ENCODE data around the gene TOGARAM2. TPM values are rescaled to one million over a fixed set of nuclear protein-coding genes. Genes with fewer than 3 reads are reported as not detected.
"Not testable (repeated sequence)": the region's sequence is repeated elsewhere in the genome, so short reads cannot be mapped to it uniquely, and the experiment has no call there.

The TOGARAM2 gene
- total RNA-seq, 1 donor: 0.73 TPM

- Histone ChIP-seq H3K4me3 (ENCODE audit: low read length) (no peak overlapping the region), H3K4me1 (ENCODE audit: insufficient read depth, low read length) (no peaks in the 10 kb centered on the region), H3K9me3 (ENCODE audit: low read depth, low read length) (no peaks in the 10 kb centered on the region), H3K27me3 (ENCODE audit: insufficient read depth, low read length) (no peaks in the 10 kb centered on the region)
Observed at GRCh38 chr2:29073933-29074332, 92.8 kb downstream of the TOGARAM2 start.

GRCh38 chr2:29074411-29074810 lies 93.3 kb downstream of the TOGARAM2 start, which contains the start of gene PCARE:
PCARE (minus strand) TSS chr2:29074523; CDS start chr2:29074261, 262 bp downstream.
- Histone ChIP-seq H3K27me3 (ENCODE audit: insufficient read depth, low read length) (no peaks in the 10 kb centered on the region), H3K9me3 (ENCODE audit: low read depth, low read length) (no peaks in the 10 kb centered on the region), H3K4me1 (ENCODE audit: insufficient read depth, low read length) (no peaks in the 10 kb centered on the region), H3K4me3 (ENCODE audit: low read length) (no peak within 1 kb of the TSS)

- no peak overlapping the region for H3K4me3 ChIP-seq (ENCODE audit: low read length)
- H3K9me3 ChIP-seq (ENCODE audit: low read depth, low read length): no peaks in the 10 kb centered on the region
- peaks cover 7% of the 10 kb centered on the region for H3K4me1 ChIP-seq (ENCODE audit: insufficient read depth, low read length)
- no peaks in the 10 kb centered on the region for H3K27me3 ChIP-seq (ENCODE audit: insufficient read depth, low read length)
Observed at GRCh38 chr2:29075894-29076705, 95.0 kb downstream of the TOGARAM2 start.

GRCh38 chr2:29079887-29080286 lies 98.8 kb downstream of the TOGARAM2 start:
- no peak overlapping the region for H3K4me3 ChIP-seq (ENCODE audit: low read length)
- no peaks in the 10 kb centered on the region for H3K27me3 ChIP-seq (ENCODE audit: insufficient read depth, low read length)
- peaks cover 15% of the 10 kb centered on the region for H3K4me1 ChIP-seq (ENCODE audit: insufficient read depth, low read length)
- no peaks in the 10 kb centered on the region for H3K9me3 ChIP-seq (ENCODE audit: low read depth, low read length)

GRCh38 chr2:29080886-29081743 lies 100.0 kb downstream of the TOGARAM2 start:
- Histone ChIP-seq H3K27me3 (ENCODE audit: insufficient read depth, low read length) (no peaks in the 10 kb centered on the region), H3K4me1 (ENCODE audit: insufficient read depth, low read length) (peaks cover 15% of the 10 kb centered on the region), H3K4me3 (ENCODE audit: low read length) (no peak overlapping the region), H3K9me3 (ENCODE audit: low read depth, low read length) (no peaks in the 10 kb centered on the region)

GRCh38 chr2:29082804-29083495 lies 101.9 kb downstream of the TOGARAM2 start:
- no peaks in the 10 kb centered on the region for H3K9me3 ChIP-seq (ENCODE audit: low read depth, low read length)
- H3K4me1 ChIP-seq (ENCODE audit: insufficient read depth, low read length): peaks cover 15% of the 10 kb centered on the region
- no peak overlapping the region for H3K4me3 ChIP-seq (ENCODE audit: low read length)
- H3K27me3 ChIP-seq (ENCODE audit: insufficient read depth, low read length): no peaks in the 10 kb centered on the region

GRCh38 chr2:29084554-29084953 lies 103.5 kb downstream of the TOGARAM2 start:
- no peaks in the 10 kb centered on the region for H3K27me3 ChIP-seq (ENCODE audit: insufficient read depth, low read length)
- peaks cover 15% of the 10 kb centered on the region for H3K4me1 ChIP-seq (ENCODE audit: insufficient read depth, low read length)
- no peak overlapping the region for H3K4me3 ChIP-seq (ENCODE audit: low read length)
- no peaks in the 10 kb centered on the region for H3K9me3 ChIP-seq (ENCODE audit: low read depth, low read length)

GRCh38 chr2:29090311-29090710 lies 109.2 kb downstream of the TOGARAM2 start:
- H3K4me1 ChIP-seq (ENCODE audit: insufficient read depth, low read length); H3K27me3 ChIP-seq (ENCODE audit: insufficient read depth, low read length); H3K4me3 ChIP-seq (ENCODE audit: low read length); H3K9me3 ChIP-seq (ENCODE audit: low read depth, low read length): not testable (repeated sequence)

GRCh38 chr2:29096969-29097368 lies 115.9 kb downstream of the TOGARAM2 start:
- no peak overlapping the region for H3K4me3 ChIP-seq (ENCODE audit: low read length)
- no peaks in the 10 kb centered on the region for H3K27me3 ChIP-seq (ENCODE audit: insufficient read depth, low read length)
- H3K9me3 ChIP-seq (ENCODE audit: low read depth, low read length): no peaks in the 10 kb centered on the region
- H3K4me1 ChIP-seq (ENCODE audit: insufficient read depth, low read length): no peaks in the 10 kb centered on the region

GRCh38 chr2:29097569-29097968 lies 116.5 kb downstream of the TOGARAM2 start:
- no peak overlapping the region for H3K4me3 ChIP-seq (ENCODE audit: low read length)
- no peaks in the 10 kb centered on the region for H3K9me3 ChIP-seq (ENCODE audit: low read depth, low read length)
- no peaks in the 10 kb centered on the region for H3K4me1 ChIP-seq (ENCODE audit: insufficient read depth, low read length)
- H3K27me3 ChIP-seq (ENCODE audit: insufficient read depth, low read length): no peaks in the 10 kb centered on the region

- no peaks in the 10 kb centered on the region for H3K27me3 ChIP-seq (ENCODE audit: insufficient read depth, low read length)
- H3K4me1 ChIP-seq (ENCODE audit: insufficient read depth, low read length): no peaks in the 10 kb centered on the region
- H3K9me3 ChIP-seq (ENCODE audit: low read depth, low read length): no peaks in the 10 kb centered on the region
- H3K4me3 ChIP-seq (ENCODE audit: low read length): no peak overlapping the region
Observed at GRCh38 chr2:29100564-29100963, 119.5 kb downstream of the TOGARAM2 start.

Other genes starting within 250 kb of the TOGARAM2 start
- gene PPP1CB, start 229.5 kb upstream of the TOGARAM2 start, total RNA-seq: 300 TPM
- 12.4 TPM for gene SPDYA, start 170.5 kb upstream of the TOGARAM2 start, total RNA-seq
- gene TRMT61B, start 111.0 kb upstream of the TOGARAM2 start, total RNA-seq: 13.7 TPM
- gene WDR43, start 86.6 kb upstream of the TOGARAM2 start, total RNA-seq: 138 TPM
- gene PCARE, start 93.2 kb downstream of the TOGARAM2 start, total RNA-seq: under 0.01 TPM
- gene CLIP4, start 134.1 kb downstream of the TOGARAM2 start, total RNA-seq: 71.7 TPM

All from mononuclear cell (primary cell).